H9 (cell line): Measurements from ENCODE around the gene CERS1. TPM values are rescaled to one million over a fixed set of nuclear protein-coding genes. Genes with fewer than 3 reads are reported as not detected.
A peak's percentile ranks its signal among the peaks of the same experiment; 100 is the strongest.

ENCODE experiments used
- DNase-seq: peaks from one replicate; pipeline ENCODE4 v3.0.0-alpha.2; 2017
- H2AFZ ChIP-seq: one replicate; pipeline ENCODE4 v1.6.1; 2013; ENCODE audit warnings: mild to moderate bottlenecking, low read length, control low read depth, moderate library complexity
- H2AK5ac ChIP-seq: 2 replicates; pipeline ENCODE4 v1.6.1; 2013; ENCODE audit warnings: low read length, control low read depth, mixed read lengths; ENCODE audit not compliant: insufficient read length
- H2BK120ac ChIP-seq: one replicate; pipeline ENCODE4 v1.6.1; 2013; ENCODE audit warnings: low read depth, mild to moderate bottlenecking, low read length, control low read depth, inconsistent platforms; ENCODE audit not compliant: poor library complexity, severe bottlenecking
- H2BK12ac ChIP-seq: 2 replicates; pipeline ENCODE4 v1.6.1; 2013; ENCODE audit warnings: low read length, control low read depth, mixed read lengths, low read depth; ENCODE audit not compliant: insufficient read length
- H2BK15ac ChIP-seq: 2 replicates; pipeline ENCODE4 v1.6.1; 2013; ENCODE audit warnings: low read depth, low read length, control low read depth
- H2BK20ac ChIP-seq: one replicate; pipeline ENCODE4 v1.6.1; 2013; ENCODE audit warnings: low read depth, mild to moderate bottlenecking, low read length, control low read depth, inconsistent platforms; ENCODE audit not compliant: poor library complexity, severe bottlenecking
- H2BK5ac ChIP-seq: 2 replicates; pipeline ENCODE4 v1.6.1; 2013; ENCODE audit warnings: low read length, control low read depth, mixed read lengths; ENCODE audit not compliant: insufficient read length
- H3K14ac ChIP-seq: 2 replicates; pipeline ENCODE4 v1.6.1; 2013; ENCODE audit warnings: low read length, control low read depth; ENCODE audit not compliant: insufficient read depth
- H3K18ac ChIP-seq: 2 replicates; pipeline ENCODE4 v1.6.1; 2013; ENCODE audit warnings: low read depth, mild to moderate bottlenecking, mixed read lengths, low read length, control low read depth; ENCODE audit not compliant: insufficient read length
- H3K23ac ChIP-seq: 2 replicates; pipeline ENCODE4 v1.6.1; 2013; ENCODE audit warnings: low read length, control low read depth, mixed read lengths, low read depth; ENCODE audit not compliant: insufficient read length
- H3K23me2 ChIP-seq: 2 replicates; pipeline ENCODE4 v1.6.1; 2013; ENCODE audit warnings: low read depth, mild to moderate bottlenecking, mixed read lengths, low read length, control low read depth; ENCODE audit not compliant: insufficient read length, poor library complexity, severe bottlenecking
- H3K27ac ChIP-seq: 2 replicates; pipeline ENCODE4 v1.5.1; 2013; ENCODE audit warnings: low read length, control low read depth, mixed read lengths, low read depth; ENCODE audit not compliant: insufficient read length
- H3K27me3 ChIP-seq: 2 replicates; pipeline ENCODE4 v1.6.1; 2013; ENCODE audit warnings: low read length, control low read depth, inconsistent platforms; ENCODE audit not compliant: insufficient read depth
- H3K4ac ChIP-seq: 2 replicates; pipeline ENCODE4 v1.6.1; 2013; ENCODE audit warnings: low read depth, mild to moderate bottlenecking, control low read depth, inconsistent platforms, low read length, moderate library complexity
- H3K4me1 ChIP-seq: 2 replicates; pipeline ENCODE4 v1.6.1; 2013; ENCODE audit warnings: low read length, control low read depth, inconsistent platforms; ENCODE audit not compliant: insufficient read depth
- H3K4me2 ChIP-seq: 2 replicates; pipeline ENCODE4 v1.6.1; 2013; ENCODE audit warnings: low read length, control low read depth, mixed read lengths; ENCODE audit not compliant: insufficient read length, insufficient read depth
- H3K56ac ChIP-seq: 2 replicates; pipeline ENCODE4 v1.6.1; 2013; ENCODE audit warnings: low read depth, mild to moderate bottlenecking, mixed read lengths, low read length, control low read depth; ENCODE audit not compliant: insufficient read length
- H3K79me1 ChIP-seq: 2 replicates; pipeline ENCODE4 v1.6.1; 2013; ENCODE audit warnings: low read depth, mild to moderate bottlenecking, moderate library complexity, low read length, control low read depth, inconsistent platforms; ENCODE audit not compliant: insufficient read depth, poor library complexity, severe bottlenecking
- H3K79me2 ChIP-seq: 2 replicates; pipeline ENCODE4 v1.6.1; 2013; ENCODE audit warnings: low read length, control low read depth, inconsistent platforms; ENCODE audit not compliant: insufficient read depth
- H3K9ac ChIP-seq: 2 replicates; pipeline ENCODE4 v1.6.1; 2013; ENCODE audit warnings: low read length, control low read depth, mixed read lengths; ENCODE audit not compliant: insufficient read length; ENCODE audit errors: extremely low read depth
- H3K9me3 ChIP-seq: one replicate; pipeline ENCODE4 v1.6.1; 2013; ENCODE audit warnings: low read depth, low read length, inconsistent platforms; ENCODE audit not compliant: control insufficient read depth
- H3T11ph ChIP-seq: one replicate; pipeline ENCODE4 v1.6.1; 2013; ENCODE audit warnings: mild to moderate bottlenecking, low read length, control low read depth, inconsistent platforms
- H4K20me1 ChIP-seq: one replicate; pipeline ENCODE4 v1.6.1; 2013; ENCODE audit not compliant: control insufficient read depth, insufficient read length, insufficient read depth
- H4K5ac ChIP-seq: 2 replicates; pipeline ENCODE4 v1.6.1; 2013; ENCODE audit warnings: low read depth, mild to moderate bottlenecking, mixed read lengths, low read length, control low read depth; ENCODE audit not compliant: insufficient read length
- H4K8ac ChIP-seq: replicated peaks from 2 replicates; pipeline ENCODE4 v1.6.1; 2013; ENCODE audit warnings: low read length, control low read depth, mixed read lengths, low read depth; ENCODE audit not compliant: insufficient read length
- H4K91ac ChIP-seq: 2 replicates; pipeline ENCODE4 v1.6.1; 2013; ENCODE audit warnings: low read depth, mild to moderate bottlenecking, moderate library complexity, mixed read lengths, low read length, control low read depth; ENCODE audit not compliant: insufficient read length
- H3K27ac Mint-ChIP-seq, 3 experiments: 2 replicates in 2 of 3; 3 replicates in 1 of 3; pipeline ENCODE4 v1.8.0; 2020 to 2021; ENCODE audit warnings: mixed read lengths in 3 of 3, mild to moderate bottlenecking in 1 of 3, moderate library complexity in 1 of 3
- H3K27me3 Mint-ChIP-seq: 2 replicates; pipeline ENCODE4 v1.8.0; 2021; ENCODE audit warnings: low read depth, mild to moderate bottlenecking, moderate library complexity, mixed read lengths
- H3K36me3 Mint-ChIP-seq, 3 experiments: 2 replicates in 2 of 3; 3 replicates in 1 of 3; pipeline ENCODE4 v1.8.0; 2020 to 2021; ENCODE audit warnings: low read depth in 3 of 3, mixed read lengths in 3 of 3; ENCODE audit not compliant: insufficient read depth in 1 of 3
- H3K4me1 Mint-ChIP-seq, 2 experiments: 2 replicates each; pipeline ENCODE4 v1.8.0; 2020; ENCODE audit warnings: mixed read lengths in 2 of 2
- H3K4me3 Mint-ChIP-seq, 2 experiments: 2 replicates in 1 of 2; 3 replicates in 1 of 2; pipeline ENCODE4 v1.8.0; 2020 to 2021; ENCODE audit warnings: mild to moderate bottlenecking in 2 of 2, mixed read lengths in 2 of 2, moderate library complexity in 1 of 2
- H3K9me3 Mint-ChIP-seq, 2 experiments: 2 replicates in 1 of 2; 3 replicates in 1 of 2; pipeline ENCODE4 v1.8.0; 2020; ENCODE audit warnings: mild to moderate bottlenecking in 2 of 2, mixed read lengths in 2 of 2, moderate library complexity in 1 of 2
- CTCF ChIP-seq: fragments of 200-600 bp; sonication (generic); conservative IDR thresholded peaks from 3 replicates; pipeline ENCODE4 v1.8.0; 2021; ENCODE audit warnings: antibody characterized with exemption, mild to moderate bottlenecking
- WGBS: extraction: QIAGEN DNeasy Blood & Tissue Kit; methylation state at CpG from one replicate; pipeline ENCODE4 v1.1.7; 2013; ENCODE audit warnings: missing lambda C conversion rate, low lambda C conversion rate, mixed read lengths; ENCODE audit not compliant: insufficient read length; ENCODE audit errors: extremely low coverage; 5-methylcytosine and 5-hydroxymethylcytosine counted together
- total RNA-seq: library from RNA; stranded (reverse); gene quantifications from 2 replicates; pipeline ENCODE4 v1.2.1, GENCODE V29; 2021

The CERS1 gene
- total RNA-seq, 1 experiment from 2014 or later, result 19.3 TPM

- Histone ChIP-seq H2AFZ (no peak overlapping the region), H4K8ac (no peak overlapping the region), H4K91ac (no peak overlapping the region), H3K79me2 (no peaks in the 10 kb centered on the region), H4K5ac (no peak overlapping the region), H2BK120ac (no peak overlapping the region), H3K79me1 (no peaks in the 10 kb centered on the region), H3K4me1 (no peaks in the 10 kb centered on the region), H3K27me3 (no peaks in the 10 kb centered on the region), H3K23ac (no peak overlapping the region), H3K23me2 (no peaks in the 10 kb centered on the region), H3K14ac (no peak overlapping the region; the same call in 1 of the 2 replicates), H3K18ac (no peak overlapping the region), H3K9me3 (no peaks in the 10 kb centered on the region), H2AK5ac (no peak overlapping the region), H3K4ac (no peak overlapping the region), H2BK12ac (no peak overlapping the region), H2BK15ac (no peak overlapping the region), H4K20me1 (no peaks in the 10 kb centered on the region), H2BK5ac (no peak overlapping the region), H3K27ac (no peak overlapping the region), H3T11ph (no peak overlapping the region), H3K56ac (no peak overlapping the region), H3K9ac (no peak overlapping the region), H2BK20ac (no peak overlapping the region), H3K4me2 (no peak overlapping the region)
- WGBS, result no CpG with 5 or more reads among the region's 27 CpGs
- Mint-ChIP-seq H3K9me3 (no peaks in the 10 kb centered on the region), H3K36me3 (peaks cover 24 to 68% (median 62%) of the 10 kb centered on the region in 3 experiments; a peak in 6 of 7 replicates), H3K27ac (peak overlapping the region in 2 of 3 experiments; percentile 79 to 85; a peak in 3 of 7 replicates), H3K4me1 (peaks cover 0 to 6% of the 10 kb centered on the region in 2 experiments; a peak in 2 of 4 replicates), H3K27me3 (no peaks in the 10 kb centered on the region), H3K4me3 (no peak overlapping the region)
- no peak for DNase-seq
- TF ChIP-seq CTCF, result no peak
These were observed 30.6 kb downstream of the CERS1 start for GRCh38 chr19:18865106-18865972.
